ENCODE data around the gene FAM240B. TPM values are rescaled to one million over a fixed set of nuclear protein-coding genes. Genes with fewer than 3 reads are reported as not detected.
A peak's percentile ranks its signal among the peaks of the same experiment; 100 is the strongest.

FAM240B gene
- total and polyA plus RNA-seq, 2 experiments from 2014 or later, result not detected

DNA sequence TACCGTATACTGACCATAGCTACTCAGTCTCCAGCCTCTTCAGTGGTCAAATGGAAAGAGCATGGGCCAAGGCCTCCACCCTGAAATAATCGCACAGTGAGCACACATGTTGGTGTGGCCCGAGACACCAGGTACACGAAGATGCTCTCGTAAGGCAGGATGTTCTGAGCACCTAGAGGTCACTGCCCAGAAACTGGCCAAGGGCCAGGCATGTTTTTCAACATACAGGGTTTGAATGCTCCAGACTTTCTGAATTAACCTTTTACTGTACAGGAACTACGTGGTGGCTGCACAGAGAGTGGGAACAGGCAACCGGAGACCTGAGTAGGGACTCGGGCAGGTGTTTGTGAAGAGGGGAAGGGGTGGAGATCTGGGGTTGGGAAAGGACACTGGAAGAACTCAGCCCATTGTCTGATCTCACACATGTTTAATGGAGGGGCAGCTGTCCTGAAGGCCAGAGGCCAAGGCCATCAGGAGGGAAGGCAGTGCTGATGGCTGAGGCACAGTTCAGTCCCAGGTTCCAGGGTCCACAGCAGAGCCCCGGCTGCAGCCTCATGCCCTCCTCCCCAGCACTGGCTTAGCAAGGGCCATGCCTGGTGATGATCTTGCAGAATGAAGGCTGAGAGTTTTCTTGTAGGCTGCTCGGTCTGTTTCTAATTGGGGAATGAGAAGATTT lies 51.0 kb downstream of the FAM240B start:
- no peak for DNase-seq (ENCODE audit: low spot score)
- no peak overlapping the region for H3K4me2 ChIP-seq
- no peak overlapping the region for H3K27ac ChIP-seq
- H3K9me3 ChIP-seq (ENCODE audit: low read depth), result no peaks in the 10 kb centered on the region
- H4K20me1 ChIP-seq (ENCODE audit: insufficient read depth, poor library complexity, severe bottlenecking), result no peaks in the 10 kb centered on the region
- no peak overlapping the region for H3K4me3 ChIP-seq
- no peaks in the 10 kb centered on the region for H3K27me3 ChIP-seq
- H3K9me2 ChIP-seq (replicated peaks; ENCODE audit: insufficient read depth), result no peaks in the 10 kb centered on the region
- 92% methylated on average over 10 of the region's 10 CpGs for WGBS (ENCODE audit: low lambda C conversion rate, missing lambda C conversion rate)
- H3K4me1 ChIP-seq (ENCODE audit: insufficient read depth), result no peaks in the 10 kb centered on the region
- no peaks in the 10 kb centered on the region for H3K36me3 ChIP-seq (replicated peaks; ENCODE audit: insufficient read depth, low read depth)
- no peak overlapping the region for H2AFZ ChIP-seq
- TF ChIP-seq EZH2phosphoT487 (IDR thresholded peaks at IDR 0.05; ENCODE audit: low read depth, severe bottlenecking, unreplicated experiment) (no peak), EZH2 (IDR thresholded peaks at IDR 0.05; ENCODE audit: borderline replicate concordance) (no peak)
- TF ChIP-seq, protein P1, sequence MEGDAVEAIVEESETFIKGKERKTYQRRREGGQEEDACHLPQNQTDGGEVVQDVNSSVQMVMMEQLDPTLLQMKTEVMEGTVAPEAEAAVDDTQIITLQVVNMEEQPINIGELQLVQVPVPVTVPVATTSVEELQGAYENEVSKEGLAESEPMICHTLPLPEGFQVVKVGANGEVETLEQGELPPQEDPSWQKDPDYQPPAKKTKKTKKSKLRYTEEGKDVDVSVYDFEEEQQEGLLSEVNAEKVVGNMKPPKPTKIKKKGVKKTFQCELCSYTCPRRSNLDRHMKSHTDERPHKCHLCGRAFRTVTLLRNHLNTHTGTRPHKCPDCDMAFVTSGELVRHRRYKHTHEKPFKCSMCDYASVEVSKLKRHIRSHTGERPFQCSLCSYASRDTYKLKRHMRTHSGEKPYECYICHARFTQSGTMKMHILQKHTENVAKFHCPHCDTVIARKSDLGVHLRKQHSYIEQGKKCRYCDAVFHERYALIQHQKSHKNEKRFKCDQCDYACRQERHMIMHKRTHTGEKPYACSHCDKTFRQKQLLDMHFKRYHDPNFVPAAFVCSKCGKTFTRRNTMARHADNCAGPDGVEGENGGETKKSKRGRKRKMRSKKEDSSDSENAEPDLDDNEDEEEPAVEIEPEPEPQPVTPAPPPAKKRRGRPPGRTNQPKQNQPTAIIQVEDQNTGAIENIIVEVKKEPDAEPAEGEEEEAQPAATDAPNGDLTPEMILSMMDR (IDR thresholded peaks at IDR 0.05; ENCODE audit: poor library complexity), result no peak
- H3K79me2 ChIP-seq, result no peaks in the 10 kb centered on the region

- DNase-seq (ENCODE audit: low spot score), result peak; percentile 30
- Histone ChIP-seq H3K27me3 (no peaks in the 10 kb centered on the region), H3K9me2 (replicated peaks; ENCODE audit: insufficient read depth) (no peaks in the 10 kb centered on the region), H3K4me2 (no peak overlapping the region), H3K9me3 (ENCODE audit: low read depth) (no peaks in the 10 kb centered on the region), H3K79me2 (no peaks in the 10 kb centered on the region), H3K27ac (no peak overlapping the region), H4K20me1 (ENCODE audit: insufficient read depth, poor library complexity, severe bottlenecking) (no peaks in the 10 kb centered on the region), H3K4me3 (no peak overlapping the region), H3K4me1 (ENCODE audit: insufficient read depth) (no peaks in the 10 kb centered on the region), H2AFZ (no peak overlapping the region), H3K36me3 (replicated peaks; ENCODE audit: insufficient read depth, low read depth) (no peaks in the 10 kb centered on the region)
- TF ChIP-seq, protein P1 (IDR thresholded peaks at IDR 0.05; ENCODE audit: poor library complexity), result peak; percentile 48
- TF ChIP-seq EZH2phosphoT487 (IDR thresholded peaks at IDR 0.05; ENCODE audit: low read depth, severe bottlenecking, unreplicated experiment) (no peak), EZH2 (IDR thresholded peaks at IDR 0.05; ENCODE audit: borderline replicate concordance) (no peak)
- 76% methylated on average over 8 of the region's 8 CpGs for WGBS (ENCODE audit: low lambda C conversion rate, missing lambda C conversion rate)
Measured at GRCh38 chr9:38662763-38663593, 57.0 kb downstream of the FAM240B start.

DNA sequence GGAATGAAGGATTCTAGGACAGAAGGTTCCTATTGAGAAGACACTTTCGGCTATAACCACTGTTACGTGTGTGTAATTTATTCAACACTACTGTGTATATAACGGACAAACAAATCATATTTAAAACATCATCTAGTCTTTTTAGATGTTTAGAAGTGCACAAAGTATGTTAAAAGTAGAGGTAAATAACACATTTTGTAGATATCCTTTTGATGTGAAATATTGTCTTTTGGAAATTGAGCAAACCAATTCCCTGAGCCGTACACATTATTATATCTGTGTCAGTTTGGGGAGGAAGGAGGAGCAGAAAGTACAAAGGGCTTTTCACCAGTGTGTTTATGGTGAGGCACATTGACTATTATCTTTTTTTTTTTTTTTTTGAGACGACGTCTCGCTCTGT lies 60.4 kb downstream of the FAM240B start:
- TF ChIP-seq, protein P1 (IDR thresholded peaks at IDR 0.05; ENCODE audit: poor library complexity), result no peak
- no peak for TF ChIP-seq EZH2 (IDR thresholded peaks at IDR 0.05; ENCODE audit: borderline replicate concordance)
- TF ChIP-seq EZH2phosphoT487 (IDR thresholded peaks at IDR 0.05; ENCODE audit: low read depth, severe bottlenecking, unreplicated experiment), result no peak
- no peak overlapping the region for H2AFZ ChIP-seq
- H4K20me1 ChIP-seq (ENCODE audit: insufficient read depth, poor library complexity, severe bottlenecking), result no peaks in the 10 kb centered on the region
- peaks cover 10% of the 10 kb centered on the region for H3K27me3 ChIP-seq
- WGBS (ENCODE audit: low lambda C conversion rate, missing lambda C conversion rate), result 94% methylated on average over 7 of the region's 7 CpGs
- no peak overlapping the region for H3K4me2 ChIP-seq
- H3K4me3 ChIP-seq, result no peak overlapping the region
- H3K9me3 ChIP-seq (ENCODE audit: low read depth), result no peaks in the 10 kb centered on the region
- H3K9me2 ChIP-seq (replicated peaks; ENCODE audit: insufficient read depth), result no peaks in the 10 kb centered on the region
- DNase-seq (ENCODE audit: low spot score), result no peak
- H3K27ac ChIP-seq, result no peak overlapping the region
- H3K4me1 ChIP-seq (ENCODE audit: insufficient read depth), result no peaks in the 10 kb centered on the region
- no peaks in the 10 kb centered on the region for H3K36me3 ChIP-seq (replicated peaks; ENCODE audit: insufficient read depth, low read depth)
- no peaks in the 10 kb centered on the region for H3K79me2 ChIP-seq

Measured in hepatocyte (in vitro differentiated cells).